Fibroblast of villous mesenchyme (primary cell): ENCODE measurements around the gene LMO3. TPM values are rescaled to one million over a fixed set of nuclear protein-coding genes. Genes with fewer than 3 reads are reported as not detected.

Experiments
- DNase-seq: peaks from one replicate; pipeline ENCODE4 v3.0.0-alpha.2; 2010; ENCODE audit warnings: low read depth
- H3K4me3 ChIP-seq: 2 replicates; pipeline ENCODE4 v1.5.1; 2011; ENCODE audit warnings: low read depth, mild to moderate bottlenecking, low read length
- total RNA-seq: library from RNA; depleted of rRNA; stranded (reverse); fragments of >200 nt; gene quantifications from 2 replicates; pipeline ENCODE4 v1.2.3, GENCODE V29; 2012
- TF ChIP-seq, protein P1 (sequence below): IDR thresholded peaks from 2 replicates; pipeline ENCODE4 v1.5.1; 2012; ENCODE audit warnings: low read depth, mild to moderate bottlenecking, low read length; ENCODE audit not compliant: insufficient read depth

The LMO3 gene
- total RNA-seq, 1 donor, result 0.43 TPM

DNA sequence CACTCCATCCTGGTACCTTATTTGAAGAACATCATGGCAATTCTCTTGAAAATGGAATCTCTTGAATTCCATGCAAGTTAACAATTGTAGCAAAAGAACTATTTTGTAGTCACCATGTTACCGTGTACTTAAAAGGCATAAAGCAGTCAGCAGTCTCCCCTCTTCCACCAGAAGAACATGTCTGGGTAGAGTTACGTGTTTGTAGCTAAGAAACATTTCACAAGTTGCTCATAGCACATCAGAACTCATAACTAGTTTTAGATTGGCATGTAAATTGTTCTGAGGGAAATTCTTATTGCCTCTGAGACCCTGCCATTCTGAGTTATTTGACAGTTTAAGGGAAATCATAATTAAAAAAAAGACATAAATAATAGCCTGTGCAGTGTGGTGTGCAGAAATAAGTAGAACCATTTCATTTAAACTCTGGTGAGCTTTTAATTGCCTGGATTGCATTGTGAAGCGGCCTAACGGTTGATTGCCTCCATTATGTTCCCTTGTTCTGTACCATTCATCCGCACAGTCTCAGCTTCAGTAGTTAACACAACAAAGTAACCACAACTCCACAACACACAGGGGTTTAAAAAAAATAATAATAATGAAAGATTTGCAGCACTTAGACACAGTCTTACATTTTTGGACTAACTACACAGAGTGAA lies 2.6 kb downstream of the LMO3 start:
- TF ChIP-seq, protein P1, sequence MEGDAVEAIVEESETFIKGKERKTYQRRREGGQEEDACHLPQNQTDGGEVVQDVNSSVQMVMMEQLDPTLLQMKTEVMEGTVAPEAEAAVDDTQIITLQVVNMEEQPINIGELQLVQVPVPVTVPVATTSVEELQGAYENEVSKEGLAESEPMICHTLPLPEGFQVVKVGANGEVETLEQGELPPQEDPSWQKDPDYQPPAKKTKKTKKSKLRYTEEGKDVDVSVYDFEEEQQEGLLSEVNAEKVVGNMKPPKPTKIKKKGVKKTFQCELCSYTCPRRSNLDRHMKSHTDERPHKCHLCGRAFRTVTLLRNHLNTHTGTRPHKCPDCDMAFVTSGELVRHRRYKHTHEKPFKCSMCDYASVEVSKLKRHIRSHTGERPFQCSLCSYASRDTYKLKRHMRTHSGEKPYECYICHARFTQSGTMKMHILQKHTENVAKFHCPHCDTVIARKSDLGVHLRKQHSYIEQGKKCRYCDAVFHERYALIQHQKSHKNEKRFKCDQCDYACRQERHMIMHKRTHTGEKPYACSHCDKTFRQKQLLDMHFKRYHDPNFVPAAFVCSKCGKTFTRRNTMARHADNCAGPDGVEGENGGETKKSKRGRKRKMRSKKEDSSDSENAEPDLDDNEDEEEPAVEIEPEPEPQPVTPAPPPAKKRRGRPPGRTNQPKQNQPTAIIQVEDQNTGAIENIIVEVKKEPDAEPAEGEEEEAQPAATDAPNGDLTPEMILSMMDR, result no peak
- no peak for DNase-seq
- no peak overlapping the region for H3K4me3 ChIP-seq

DNA sequence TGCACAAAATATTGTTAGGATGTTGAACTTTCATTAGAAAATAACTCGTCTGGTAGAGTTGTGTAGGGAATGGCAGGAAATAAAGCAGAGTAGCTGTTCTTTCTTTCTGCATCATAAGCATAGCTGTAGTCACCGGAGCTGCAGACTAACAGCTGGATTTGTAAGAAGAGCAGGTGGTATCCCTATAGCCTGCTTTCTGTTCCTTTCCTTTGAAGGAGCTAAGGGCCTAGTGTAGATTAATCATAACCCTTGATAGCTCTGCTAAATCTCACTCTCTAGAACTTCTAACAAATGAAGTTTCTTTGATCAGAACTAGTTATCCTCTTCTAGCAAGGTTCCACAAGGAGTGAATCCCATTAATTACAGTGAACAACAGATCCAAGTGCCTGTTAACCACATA lies 3.5 kb downstream of the LMO3 start:
- DNase-seq, result no peak
- no peak overlapping the region for H3K4me3 ChIP-seq
- TF ChIP-seq, protein P1, result no peak

DNA sequence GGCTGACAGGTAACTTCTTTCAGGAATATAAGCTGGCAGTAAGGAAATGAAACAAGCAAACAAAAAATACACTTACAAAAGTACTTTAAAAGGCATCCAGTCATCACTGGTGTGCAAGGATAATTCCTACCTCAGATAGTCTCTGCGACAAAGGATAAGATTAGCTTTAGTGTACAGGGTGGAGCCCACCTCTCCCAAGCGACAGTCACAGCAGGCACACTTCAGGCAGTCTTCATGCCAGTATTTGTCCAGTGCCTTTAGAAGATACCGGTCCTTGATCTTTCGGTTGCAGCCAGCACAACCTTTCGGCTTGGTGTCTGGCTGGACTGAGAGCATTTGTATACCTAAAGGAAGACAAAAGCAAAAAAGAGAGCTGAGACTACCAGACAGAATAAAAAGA lies 5.4 kb downstream of the LMO3 start:
- TF ChIP-seq, protein P1, result no peak
- no peak overlapping the region for H3K4me3 ChIP-seq
- DNase-seq, result no peak

DNA sequence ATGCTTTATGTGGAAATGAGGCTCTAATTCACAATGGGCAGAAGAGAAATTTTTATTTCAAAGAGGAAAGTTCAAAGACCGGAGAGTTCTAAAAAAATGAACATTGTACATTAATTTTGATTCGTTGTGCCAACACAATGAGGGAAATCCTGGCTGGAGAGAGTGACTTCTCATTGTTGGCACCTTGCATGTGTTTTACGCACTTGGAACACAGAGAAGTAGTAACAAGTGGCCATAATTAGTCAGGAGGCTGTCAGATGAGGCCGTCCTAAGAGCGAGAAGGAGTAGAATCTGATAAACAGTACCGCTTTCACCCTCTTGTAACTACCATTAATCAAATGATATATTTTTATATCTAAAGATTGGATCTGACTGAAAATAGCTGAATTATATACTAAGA lies 6.9 kb downstream of the LMO3 start:
- TF ChIP-seq, protein P1, result no peak
- H3K4me3 ChIP-seq, result no peak overlapping the region
- DNase-seq, result no peak

DNA sequence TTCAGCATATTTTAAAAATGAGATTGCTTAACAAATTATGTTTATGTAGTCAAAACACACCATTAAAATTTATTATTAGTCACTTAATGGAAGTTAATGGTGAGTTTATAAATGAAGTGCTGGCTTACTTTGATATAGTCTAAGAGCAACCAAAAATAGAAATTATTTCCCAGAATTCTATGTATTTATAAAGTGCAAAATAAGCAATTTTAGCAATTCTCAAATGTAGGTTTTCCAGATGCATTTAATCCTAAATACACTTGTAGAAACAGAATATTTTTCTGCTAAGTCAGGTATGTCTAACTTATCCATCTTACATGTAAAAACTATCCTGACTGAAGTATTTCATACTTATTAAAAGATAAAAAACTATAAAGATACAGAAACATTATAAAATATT lies 11.2 kb downstream of the LMO3 start:
- TF ChIP-seq, protein P1, result no peak
- H3K4me3 ChIP-seq, result no peak overlapping the region

DNA sequence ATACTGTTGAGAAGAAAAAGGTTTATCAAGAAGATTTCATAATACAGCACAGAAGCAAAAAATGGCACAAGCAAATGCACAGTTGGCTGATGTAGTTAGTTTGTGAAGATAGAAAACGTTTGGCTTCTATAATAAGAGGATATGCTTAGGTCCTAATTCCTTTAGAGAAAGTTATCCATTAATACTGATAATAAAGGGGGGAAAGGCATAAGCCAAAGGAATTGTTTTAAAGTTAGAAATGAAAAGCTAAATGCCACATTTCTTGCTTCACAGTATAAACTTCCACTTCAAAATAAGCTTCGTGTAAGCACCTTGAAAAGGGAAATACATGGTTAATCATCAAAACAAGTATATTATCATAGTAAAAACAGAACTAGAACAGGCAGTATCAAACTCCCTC lies 12.4 kb downstream of the LMO3 start:
- no peak for DNase-seq
- H3K4me3 ChIP-seq, result no peak overlapping the region
- TF ChIP-seq, protein P1, result no peak

More for the DNA sequence above, 11.2 kb downstream of the LMO3 start:
- no peak for DNase-seq

DNA sequence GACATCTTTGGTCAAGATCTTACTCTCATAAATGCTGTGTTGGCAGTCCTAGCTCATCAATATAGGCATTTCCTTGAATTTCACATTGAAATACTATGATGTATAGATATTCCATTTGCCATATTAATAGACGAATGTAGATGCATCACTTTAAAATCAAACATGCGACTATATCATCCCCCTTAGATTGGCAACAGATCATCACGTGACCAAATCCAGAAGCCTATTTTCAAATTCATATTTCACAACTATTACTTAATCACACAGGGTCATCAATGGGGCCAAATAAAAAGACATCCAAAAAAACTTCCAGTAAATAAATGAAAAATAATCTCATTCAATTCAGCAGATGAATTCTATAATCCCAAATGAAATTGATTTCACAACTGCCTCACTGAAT lies 15.3 kb downstream of the LMO3 start:
- no peak overlapping the region for H3K4me3 ChIP-seq

More for the DNA sequence above, 15.3 kb downstream of the LMO3 start:
- TF ChIP-seq, protein P1, result no peak
- no peak for DNase-seq
